SK-N-DZ (cell line): ENCODE results near the gene CBFB.
A peak's percentile ranks its signal among the peaks of the same experiment; 100 is the strongest.

Experiments
- DNase-seq: peaks from one replicate; pipeline ENCODE4 v3.0.0-alpha.2; 2015; ENCODE audit warnings: low spot score

Gene CBFB

GRCh38 chr16:67016681-67017420 is 12.1 kb upstream of the CBFB start:
- DNase-seq = no peak

GRCh38 chr16:67017421-67017750 is 11.6 kb upstream of the CBFB start:
- DNase-seq = no peak

GRCh38 chr16:67017810-67018488 is 11.0 kb upstream of the CBFB start:
- DNase-seq = peak; percentile 98

GRCh38 chr16:67019171-67019570 is 9.8 kb upstream of the CBFB start:
- no peak for DNase-seq

GRCh38 chr16:67021321-67021720 is 7.6 kb upstream of the CBFB start:
- DNase-seq = no peak

- DNase-seq = no peak
These were observed 6.3 kb upstream of the CBFB start for GRCh38 chr16:67022531-67023214.

- no peak for DNase-seq
These were observed 5.3 kb upstream of the CBFB start for GRCh38 chr16:67023689-67024088.

GRCh38 chr16:67024384-67025209 is 4.4 kb upstream of the CBFB start:
- no peak for DNase-seq

GRCh38 chr16:67025210-67025550 is 3.8 kb upstream of the CBFB start:
- DNase-seq = no peak

GRCh38 chr16:67026570-67026969 is 2.4 kb upstream of the CBFB start:
- no peak for DNase-seq

- no peak for DNase-seq
These were observed 1.9 kb upstream of the CBFB start for GRCh38 chr16:67027046-67027445.

- DNase-seq = no peak
These were observed 718 bp upstream of the CBFB start for GRCh38 chr16:67028167-67028695.

- DNase-seq = no peak
These were observed 526 bp downstream of the CBFB start for GRCh38 chr16:67029254-67030096.

- DNase-seq = no peak
These were observed 1.4 kb downstream of the CBFB start for GRCh38 chr16:67030221-67030962.

- no peak for DNase-seq
These were observed 5.5 kb downstream of the CBFB start for GRCh38 chr16:67034487-67034886.

GRCh38 chr16:67035364-67035763 is 6.4 kb downstream of the CBFB start:
- no peak for DNase-seq

GRCh38 chr16:67036323-67036741 is 7.4 kb downstream of the CBFB start:
- DNase-seq = peak; percentile 94

- no peak for DNase-seq
These were observed 10.5 kb downstream of the CBFB start for GRCh38 chr16:67039260-67040020.

- DNase-seq = no peak
These were observed 11.2 kb downstream of the CBFB start for GRCh38 chr16:67040166-67040565.
